Hepatocyte (in vitro differentiated cells): ENCODE measurements around the gene ZNF385A.

Experiments used
- EZH2 ChIP-seq: fragments of 200-600 bp; sonication (generic); IDR thresholded peaks from 2 replicates; pipeline ENCODE4 v1.6.1; 2016; ENCODE audit warnings: antibody characterized with exemption, mild to moderate bottlenecking, borderline replicate concordance
- TF ChIP-seq, protein P1 (sequence below): fragments of 200-600 bp; sonication (generic); IDR thresholded peaks from 2 replicates; pipeline ENCODE4 v1.5.1; 2016; ENCODE audit warnings: antibody characterized with exemption, mild to moderate bottlenecking; ENCODE audit not compliant: poor library complexity

DNA sequence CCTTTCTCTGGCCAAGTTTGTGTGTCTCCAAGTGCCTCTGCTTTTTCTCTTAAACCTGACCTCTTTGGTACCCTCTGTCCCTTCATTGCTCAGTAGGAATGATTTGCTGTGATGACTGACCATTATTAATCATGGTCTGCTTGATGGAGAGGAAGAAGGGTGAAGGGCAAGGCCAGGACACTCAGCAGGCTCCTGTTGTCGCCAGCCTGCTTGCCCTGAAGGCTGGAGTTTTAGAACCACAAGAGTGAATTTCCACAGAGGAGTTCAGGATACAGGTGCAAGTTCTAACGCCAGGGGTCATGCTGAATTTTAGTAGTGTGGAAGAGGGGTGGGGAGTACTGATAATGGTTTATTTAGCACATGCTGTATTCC, 37.3 kb upstream of the ZNF385A start:
- TF ChIP-seq, protein P1, sequence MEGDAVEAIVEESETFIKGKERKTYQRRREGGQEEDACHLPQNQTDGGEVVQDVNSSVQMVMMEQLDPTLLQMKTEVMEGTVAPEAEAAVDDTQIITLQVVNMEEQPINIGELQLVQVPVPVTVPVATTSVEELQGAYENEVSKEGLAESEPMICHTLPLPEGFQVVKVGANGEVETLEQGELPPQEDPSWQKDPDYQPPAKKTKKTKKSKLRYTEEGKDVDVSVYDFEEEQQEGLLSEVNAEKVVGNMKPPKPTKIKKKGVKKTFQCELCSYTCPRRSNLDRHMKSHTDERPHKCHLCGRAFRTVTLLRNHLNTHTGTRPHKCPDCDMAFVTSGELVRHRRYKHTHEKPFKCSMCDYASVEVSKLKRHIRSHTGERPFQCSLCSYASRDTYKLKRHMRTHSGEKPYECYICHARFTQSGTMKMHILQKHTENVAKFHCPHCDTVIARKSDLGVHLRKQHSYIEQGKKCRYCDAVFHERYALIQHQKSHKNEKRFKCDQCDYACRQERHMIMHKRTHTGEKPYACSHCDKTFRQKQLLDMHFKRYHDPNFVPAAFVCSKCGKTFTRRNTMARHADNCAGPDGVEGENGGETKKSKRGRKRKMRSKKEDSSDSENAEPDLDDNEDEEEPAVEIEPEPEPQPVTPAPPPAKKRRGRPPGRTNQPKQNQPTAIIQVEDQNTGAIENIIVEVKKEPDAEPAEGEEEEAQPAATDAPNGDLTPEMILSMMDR, result no peak
- no peak for TF ChIP-seq EZH2
